Measurements from ENCODE around the gene GALNT12.

GALNT12 gene

DNA sequence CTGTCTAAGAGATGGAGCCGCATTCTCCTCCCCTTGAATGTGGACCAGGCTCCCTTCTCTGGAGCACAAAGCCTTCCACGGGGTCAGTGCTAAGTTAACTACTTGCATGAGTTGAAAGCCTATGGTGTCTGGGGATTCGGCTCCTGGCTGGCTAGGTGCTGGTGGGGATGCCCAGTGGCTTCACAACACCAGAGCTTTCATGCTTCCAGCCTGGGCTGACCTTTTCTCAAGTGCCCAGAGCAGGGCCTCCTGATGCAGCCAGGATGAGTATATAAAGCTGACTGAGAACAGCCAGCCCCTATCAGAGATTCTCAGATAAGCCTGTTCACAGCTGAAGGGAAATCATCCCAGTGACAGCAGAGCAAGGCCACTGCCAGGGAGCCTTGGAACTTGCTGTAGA is 11.8 kb downstream of the GALNT12 start:
- ATAC-seq (replicated peaks) (no peak), DNase-seq (no peak)
- Mint-ChIP-seq H3K4me1 (ENCODE audit: low read depth in 2 of 2) (peaks cover 0 to 3% of the 10 kb centered on the region in 2 donors), H3K9me3 (no peaks in the 10 kb centered on the region), H3K27me3 (no peaks in the 10 kb centered on the region), H3K27ac (no peak overlapping the region), H3K4me3 (no peak overlapping the region), H3K36me3 (ENCODE audit: insufficient read depth) (no peaks in the 10 kb centered on the region)

DNA sequence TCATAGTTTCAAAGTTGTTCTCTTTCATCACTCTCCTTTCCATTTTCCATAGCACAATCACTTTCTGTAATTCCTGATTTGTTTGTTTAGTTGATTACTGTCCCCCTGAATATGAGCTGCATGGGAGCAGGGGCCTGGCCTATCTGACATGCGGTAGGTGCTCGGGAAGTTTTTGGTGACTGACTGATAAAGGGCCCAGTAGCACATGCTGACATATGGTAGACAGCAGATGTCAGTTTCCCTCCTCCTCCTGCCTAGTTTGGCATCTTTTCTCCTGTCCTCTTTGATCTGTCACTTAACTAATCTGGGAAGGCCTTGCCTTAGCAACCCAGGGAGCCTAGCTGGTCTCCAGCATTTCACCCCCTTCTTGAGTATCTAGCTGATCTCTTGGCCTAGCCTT is 14.4 kb downstream of the GALNT12 start:
- no peak for DNase-seq
- H3K4me1 Mint-ChIP-seq (ENCODE audit: low read depth in 2 of 2) = peaks cover 0 to 3% of the 10 kb centered on the region in 2 donors
- no peaks in the 10 kb centered on the region for H3K9me3 Mint-ChIP-seq
- peaks cover 3% of the 10 kb centered on the region for H3K36me3 Mint-ChIP-seq (ENCODE audit: insufficient read depth)
- ATAC-seq (replicated peaks) = no peak
- peak overlapping the region in 1 of 2 donors; percentile 68 for H3K27ac Mint-ChIP-seq
- no peaks in the 10 kb centered on the region for H3K27me3 Mint-ChIP-seq
- H3K4me3 Mint-ChIP-seq = no peak overlapping the region

- Mint-ChIP-seq H3K36me3 (ENCODE audit: insufficient read depth) (peaks cover 5% of the 10 kb centered on the region), H3K27me3 (no peaks in the 10 kb centered on the region), H3K9me3 (no peaks in the 10 kb centered on the region), H3K27ac (no peak overlapping the region), H3K4me1 (ENCODE audit: low read depth in 2 of 2) (peaks cover 0 to 3% of the 10 kb centered on the region in 2 donors), H3K4me3 (no peak overlapping the region)
- ATAC-seq (replicated peaks) (no peak), DNase-seq (no peak)
Measured at GRCh38 chr9:98822661-98823060, 15.2 kb downstream of the GALNT12 start.

- no peak overlapping the region for H3K27ac Mint-ChIP-seq
- ATAC-seq (replicated peaks) (no peak), DNase-seq (no peak)
- H3K27me3 Mint-ChIP-seq = no peaks in the 10 kb centered on the region
- H3K9me3 Mint-ChIP-seq = no peaks in the 10 kb centered on the region
- H3K4me1 Mint-ChIP-seq (ENCODE audit: low read depth in 2 of 2) = peaks cover 0 to 3% of the 10 kb centered on the region in 2 donors
- H3K4me3 Mint-ChIP-seq = no peak overlapping the region
- H3K36me3 Mint-ChIP-seq (ENCODE audit: insufficient read depth) = peaks cover 8% of the 10 kb centered on the region
Measured at GRCh38 chr9:98823666-98824334, 16.3 kb downstream of the GALNT12 start.

GRCh38 chr9:98825414-98825813 is 17.9 kb downstream of the GALNT12 start:
- Mint-ChIP-seq H3K4me3 (no peak overlapping the region), H3K27me3 (no peaks in the 10 kb centered on the region), H3K4me1 (ENCODE audit: low read depth in 2 of 2) (peaks cover 0 to 3% of the 10 kb centered on the region in 2 donors), H3K36me3 (ENCODE audit: insufficient read depth) (peaks cover 15% of the 10 kb centered on the region), H3K9me3 (no peaks in the 10 kb centered on the region), H3K27ac (no peak overlapping the region)
- DNase-seq (no peak), ATAC-seq (replicated peaks) (no peak)

DNA sequence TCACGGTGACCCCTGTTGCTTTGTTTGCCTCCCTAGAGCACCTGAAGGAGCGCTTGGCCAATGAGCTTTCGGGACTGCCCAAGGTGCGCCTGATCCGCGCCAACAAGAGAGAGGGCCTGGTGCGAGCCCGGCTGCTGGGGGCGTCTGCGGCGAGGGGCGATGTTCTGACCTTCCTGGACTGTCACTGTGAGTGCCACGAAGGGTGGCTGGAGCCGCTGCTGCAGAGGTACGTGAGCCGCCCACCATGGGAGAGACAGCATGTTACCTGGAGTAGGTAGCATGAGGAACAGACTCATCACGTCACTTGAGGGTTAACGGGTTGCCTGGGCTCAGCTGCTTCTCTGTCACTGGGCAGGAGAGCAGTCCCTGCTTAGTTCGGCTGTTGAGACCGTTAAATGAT is 19.2 kb downstream of the GALNT12 start:
- ATAC-seq (replicated peaks) = no peak

GRCh38 chr9:98829766-98830165 is 22.3 kb downstream of the GALNT12 start:
- DNase-seq (no peak), ATAC-seq (replicated peaks) (no peak)
- H3K36me3 Mint-ChIP-seq (ENCODE audit: insufficient read depth) = peaks cover 17% of the 10 kb centered on the region
- H3K4me1 Mint-ChIP-seq (ENCODE audit: low read depth in 2 of 2) = no peaks in the 10 kb centered on the region
- H3K4me3 Mint-ChIP-seq = no peak overlapping the region
- no peak overlapping the region for H3K27ac Mint-ChIP-seq
- H3K9me3 Mint-ChIP-seq = no peaks in the 10 kb centered on the region
- no peaks in the 10 kb centered on the region for H3K27me3 Mint-ChIP-seq

More for the DNA sequence above, 19.2 kb downstream of the GALNT12 start:
- peaks cover 0 to 3% of the 10 kb centered on the region in 2 donors for H3K4me1 Mint-ChIP-seq (ENCODE audit: low read depth in 2 of 2)
- DNase-seq = no peak
- no peak overlapping the region for H3K4me3 Mint-ChIP-seq
- H3K27ac Mint-ChIP-seq = no peak overlapping the region
- no peaks in the 10 kb centered on the region for H3K9me3 Mint-ChIP-seq
- no peaks in the 10 kb centered on the region for H3K27me3 Mint-ChIP-seq
- H3K36me3 Mint-ChIP-seq (ENCODE audit: insufficient read depth) = peaks cover 17% of the 10 kb centered on the region

- peaks cover 17% of the 10 kb centered on the region for H3K36me3 Mint-ChIP-seq (ENCODE audit: insufficient read depth)
- H3K4me1 Mint-ChIP-seq (ENCODE audit: low read depth in 2 of 2) = no peaks in the 10 kb centered on the region
- no peaks in the 10 kb centered on the region for H3K9me3 Mint-ChIP-seq
- no peak for DNase-seq
- H3K27ac Mint-ChIP-seq = no peak overlapping the region
- ATAC-seq (replicated peaks) = no peak
- no peaks in the 10 kb centered on the region for H3K27me3 Mint-ChIP-seq
- no peak overlapping the region for H3K4me3 Mint-ChIP-seq
Measured at GRCh38 chr9:98830554-98830953, 23.1 kb downstream of the GALNT12 start.

DNA sequence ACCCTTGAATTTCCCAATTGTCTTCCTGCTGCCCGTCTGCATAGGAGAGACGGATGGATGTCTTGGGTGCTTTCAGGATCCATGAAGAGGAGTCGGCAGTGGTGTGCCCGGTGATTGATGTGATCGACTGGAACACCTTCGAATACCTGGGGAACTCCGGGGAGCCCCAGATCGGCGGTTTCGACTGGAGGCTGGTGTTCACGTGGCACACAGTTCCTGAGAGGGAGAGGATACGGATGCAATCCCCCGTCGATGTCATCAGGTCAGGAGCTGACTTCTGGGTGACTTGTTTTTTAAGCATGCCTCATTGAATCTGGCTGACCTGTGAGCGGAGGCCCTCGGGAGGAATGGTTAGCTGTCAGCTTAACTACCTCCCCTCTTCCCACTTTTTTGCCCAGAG is 24.2 kb downstream of the GALNT12 start:
- peaks cover 15% of the 10 kb centered on the region for H3K36me3 Mint-ChIP-seq (ENCODE audit: insufficient read depth)
- no peak overlapping the region for H3K4me3 Mint-ChIP-seq
- no peaks in the 10 kb centered on the region for H3K9me3 Mint-ChIP-seq
- no peak for DNase-seq
- H3K4me1 Mint-ChIP-seq (ENCODE audit: low read depth in 2 of 2) = no peaks in the 10 kb centered on the region
- no peak for ATAC-seq (replicated peaks)
- H3K27me3 Mint-ChIP-seq = no peaks in the 10 kb centered on the region
- H3K27ac Mint-ChIP-seq = no peak overlapping the region

- ATAC-seq (replicated peaks) (no peak), DNase-seq (no peak)
- Mint-ChIP-seq H3K36me3 (ENCODE audit: insufficient read depth) (peaks cover 12% of the 10 kb centered on the region), H3K4me3 (no peak overlapping the region), H3K4me1 (ENCODE audit: low read depth in 2 of 2) (no peaks in the 10 kb centered on the region), H3K27ac (no peak overlapping the region), H3K9me3 (no peaks in the 10 kb centered on the region), H3K27me3 (no peaks in the 10 kb centered on the region)
Measured at GRCh38 chr9:98832768-98833089, 25.3 kb downstream of the GALNT12 start.

GRCh38 chr9:98833090-98833956 is 25.9 kb downstream of the GALNT12 start:
- H3K4me3 Mint-ChIP-seq = no peak overlapping the region
- H3K4me1 Mint-ChIP-seq (ENCODE audit: low read depth in 2 of 2) = no peaks in the 10 kb centered on the region
- H3K27ac Mint-ChIP-seq = no peak overlapping the region
- H3K36me3 Mint-ChIP-seq (ENCODE audit: insufficient read depth) = peaks cover 12% of the 10 kb centered on the region
- no peak for DNase-seq
- no peaks in the 10 kb centered on the region for H3K27me3 Mint-ChIP-seq
- ATAC-seq (replicated peaks) = no peak
- H3K9me3 Mint-ChIP-seq = no peaks in the 10 kb centered on the region

DNA sequence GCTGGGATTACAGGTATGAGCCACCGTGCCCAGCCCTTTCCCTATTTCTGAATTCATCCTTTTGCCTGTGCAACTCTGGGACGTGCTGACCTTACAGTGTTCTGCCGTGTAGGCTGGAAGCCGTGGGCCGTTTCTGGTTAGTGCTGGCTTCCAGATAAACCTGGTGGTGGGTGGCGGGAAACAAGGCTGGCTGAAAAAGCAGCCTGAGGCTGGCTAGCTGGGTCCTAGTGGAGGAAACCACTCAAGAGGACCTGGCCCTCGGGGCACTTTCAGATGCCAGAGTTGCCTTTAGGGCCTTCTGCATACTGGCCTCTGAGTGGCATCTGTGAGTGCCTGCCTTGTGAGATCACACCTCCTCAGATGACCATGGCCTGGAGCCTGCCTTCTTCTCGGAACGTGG is 26.9 kb downstream of the GALNT12 start:
- H3K36me3 Mint-ChIP-seq (ENCODE audit: insufficient read depth) = peaks cover 7% of the 10 kb centered on the region
- no peaks in the 10 kb centered on the region for H3K27me3 Mint-ChIP-seq
- H3K4me1 Mint-ChIP-seq (ENCODE audit: low read depth in 2 of 2) = no peaks in the 10 kb centered on the region
- no peak overlapping the region for H3K4me3 Mint-ChIP-seq
- H3K27ac Mint-ChIP-seq = no peak overlapping the region
- ATAC-seq (replicated peaks) = no peak
- no peak for DNase-seq
- H3K9me3 Mint-ChIP-seq = no peaks in the 10 kb centered on the region

- Mint-ChIP-seq H3K9me3 (no peaks in the 10 kb centered on the region), H3K27me3 (no peaks in the 10 kb centered on the region), H3K36me3 (ENCODE audit: insufficient read depth) (peaks cover 6% of the 10 kb centered on the region), H3K4me1 (ENCODE audit: low read depth in 2 of 2) (no peaks in the 10 kb centered on the region), H3K4me3 (no peak overlapping the region), H3K27ac (no peak overlapping the region)
- no peak for DNase-seq
- ATAC-seq (replicated peaks) = no peak
Measured at GRCh38 chr9:98836206-98836605, 28.7 kb downstream of the GALNT12 start.

DNA sequence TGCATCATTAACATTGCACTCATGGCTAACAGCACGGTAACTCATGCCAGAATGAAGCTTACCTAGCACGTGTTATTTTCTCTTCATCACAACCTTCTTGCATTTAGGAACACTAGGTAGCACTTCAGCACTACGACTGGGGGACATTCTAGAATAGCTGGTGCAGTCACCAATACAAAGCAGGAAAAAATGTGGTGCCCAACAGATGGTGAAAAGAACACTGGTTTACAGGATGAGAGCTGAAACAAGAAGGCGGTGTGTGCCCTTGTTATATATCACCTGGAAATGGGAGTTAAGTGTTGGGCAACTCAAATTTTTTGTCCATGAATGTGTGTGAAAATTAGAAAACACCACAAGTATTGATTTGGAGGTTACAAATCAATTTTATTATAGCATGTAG is 30.0 kb downstream of the GALNT12 start:
- peaks cover 10% of the 10 kb centered on the region for H3K36me3 Mint-ChIP-seq (ENCODE audit: insufficient read depth)

More for the DNA sequence above, 30.0 kb downstream of the GALNT12 start:
- H3K4me1 Mint-ChIP-seq (ENCODE audit: low read depth in 2 of 2) = no peaks in the 10 kb centered on the region
- H3K4me3 Mint-ChIP-seq = no peak overlapping the region
- no peaks in the 10 kb centered on the region for H3K9me3 Mint-ChIP-seq
- no peak overlapping the region for H3K27ac Mint-ChIP-seq
- no peaks in the 10 kb centered on the region for H3K27me3 Mint-ChIP-seq
- DNase-seq (no peak), ATAC-seq (replicated peaks) (no peak)
